Neutrophil (primary cell): ENCODE data around the gene ARFGEF2.

Experiments used
- H3K27ac ChIP-seq: fragments of 200-600 bp; sonication (generic); 2 replicates; pipeline ENCODE4 v1.5.1; 2016; ENCODE audit warnings: mild to moderate bottlenecking, moderate library complexity
- H3K27me3 ChIP-seq: fragments of 200-600 bp; sonication (generic); 2 replicates; pipeline ENCODE4 v1.6.0; 2016; ENCODE audit warnings: mild to moderate bottlenecking
- H3K36me3 ChIP-seq: fragments of 200-600 bp; sonication (generic); 2 replicates; pipeline ENCODE4 v1.5.1; 2017
- H3K4me1 ChIP-seq, 2 experiments: fragments of 200-600 bp in 1 of 2; sonication (generic) in 1 of 2; 1 replicate in 1 of 2; 2 replicates in 1 of 2; pipeline versions ENCODE4 v1.5.1 to v1.6.1; 2013 to 2016; ENCODE audit warnings: low read depth in 1 of 2, low read length in 1 of 2, mild to moderate bottlenecking in 1 of 2, moderate library complexity in 1 of 2; ENCODE audit not compliant: control insufficient read depth in 1 of 2, insufficient read depth in 1 of 2
- H3K4me3 ChIP-seq, 2 experiments: fragments of 200-600 bp in 1 of 2; sonication (generic) in 1 of 2; 1 replicate in 1 of 2; 2 replicates in 1 of 2; pipeline ENCODE4 v1.5.1; 2013 to 2016; ENCODE audit warnings: low read depth in 1 of 2, low read length in 1 of 2, mild to moderate bottlenecking in 1 of 2, moderate library complexity in 1 of 2
- H3K9me3 ChIP-seq: fragments of 200-600 bp; sonication (generic); 2 replicates; pipeline ENCODE4 v1.5.1; 2016
- TF ChIP-seq, protein P1 (sequence below): fragments of 200-600 bp; sonication (generic); IDR thresholded peaks from 2 replicates; pipeline ENCODE4 v1.5.1; 2016; ENCODE audit warnings: antibody characterized with exemption

Gene ARFGEF2

DNA sequence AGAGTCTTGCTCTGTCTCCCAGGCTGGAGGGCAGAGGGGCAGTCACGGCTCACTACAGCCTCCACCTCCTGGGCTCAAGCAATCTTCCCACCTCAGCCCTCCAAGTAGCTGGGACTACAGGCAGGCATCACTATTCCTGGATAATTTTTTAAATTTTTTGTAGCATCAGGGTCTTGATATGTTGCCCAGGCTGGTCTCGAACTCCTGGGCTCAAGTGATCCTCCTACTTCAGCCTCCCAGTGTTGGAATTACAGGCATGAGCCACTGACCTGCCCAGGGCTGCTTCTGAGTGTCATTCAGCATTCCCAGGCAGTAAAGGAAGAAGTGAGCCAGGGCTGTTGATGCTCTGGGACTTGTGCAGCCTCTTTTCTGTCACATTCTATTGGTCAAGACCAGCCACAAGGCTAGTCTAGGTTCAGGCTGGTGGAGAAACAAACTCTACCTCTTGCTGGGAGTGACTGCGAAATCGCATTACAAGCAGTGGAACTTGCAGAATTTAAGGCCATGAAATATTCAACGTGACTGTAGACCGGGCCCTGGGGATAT lies 2.1 kb upstream of the ARFGEF2 start:
- Histone ChIP-seq H3K4me1 (peaks cover 20 to 21% of the 10 kb centered on the region in 2 experiments), H3K27ac (no peak overlapping the region), H3K36me3 (no peaks in the 10 kb centered on the region), H3K27me3 (no peaks in the 10 kb centered on the region), H3K9me3 (no peaks in the 10 kb centered on the region), H3K4me3 (no peak overlapping the region)
- TF ChIP-seq, protein P1, sequence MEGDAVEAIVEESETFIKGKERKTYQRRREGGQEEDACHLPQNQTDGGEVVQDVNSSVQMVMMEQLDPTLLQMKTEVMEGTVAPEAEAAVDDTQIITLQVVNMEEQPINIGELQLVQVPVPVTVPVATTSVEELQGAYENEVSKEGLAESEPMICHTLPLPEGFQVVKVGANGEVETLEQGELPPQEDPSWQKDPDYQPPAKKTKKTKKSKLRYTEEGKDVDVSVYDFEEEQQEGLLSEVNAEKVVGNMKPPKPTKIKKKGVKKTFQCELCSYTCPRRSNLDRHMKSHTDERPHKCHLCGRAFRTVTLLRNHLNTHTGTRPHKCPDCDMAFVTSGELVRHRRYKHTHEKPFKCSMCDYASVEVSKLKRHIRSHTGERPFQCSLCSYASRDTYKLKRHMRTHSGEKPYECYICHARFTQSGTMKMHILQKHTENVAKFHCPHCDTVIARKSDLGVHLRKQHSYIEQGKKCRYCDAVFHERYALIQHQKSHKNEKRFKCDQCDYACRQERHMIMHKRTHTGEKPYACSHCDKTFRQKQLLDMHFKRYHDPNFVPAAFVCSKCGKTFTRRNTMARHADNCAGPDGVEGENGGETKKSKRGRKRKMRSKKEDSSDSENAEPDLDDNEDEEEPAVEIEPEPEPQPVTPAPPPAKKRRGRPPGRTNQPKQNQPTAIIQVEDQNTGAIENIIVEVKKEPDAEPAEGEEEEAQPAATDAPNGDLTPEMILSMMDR = no peak

DNA sequence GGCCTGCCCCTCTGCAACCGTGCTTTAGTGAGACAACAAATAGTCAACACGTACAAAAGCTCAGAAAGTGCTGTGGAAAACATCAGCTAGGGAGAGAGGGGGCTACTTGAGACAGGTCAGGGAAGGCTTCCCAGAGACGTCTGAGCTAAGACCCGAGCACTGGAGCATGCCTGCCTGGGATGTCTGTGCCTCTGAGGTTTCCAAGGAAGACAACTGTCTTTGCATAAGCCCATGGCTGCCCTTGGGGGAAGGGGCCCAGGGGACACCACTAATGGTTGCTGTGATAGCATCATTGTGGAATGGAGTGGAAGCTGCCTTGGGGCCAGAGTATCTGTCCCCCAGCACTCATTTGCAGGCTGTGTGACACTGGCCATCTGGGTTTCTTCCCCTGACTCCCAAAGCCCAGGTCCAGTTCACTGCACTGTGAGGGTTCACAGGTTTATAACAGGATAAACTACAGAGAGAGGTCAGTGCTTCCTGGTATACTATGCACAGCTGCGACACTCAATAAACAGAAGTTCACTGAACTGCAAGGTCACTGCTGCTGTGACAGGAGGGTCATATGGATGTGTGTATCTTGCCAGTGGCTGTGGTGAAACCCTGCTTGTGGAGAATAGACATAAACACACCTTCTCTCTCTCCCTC lies 1.5 kb upstream of the ARFGEF2 start:
- Histone ChIP-seq H3K4me3 (no peak overlapping the region), H3K27me3 (no peaks in the 10 kb centered on the region), H3K9me3 (no peaks in the 10 kb centered on the region), H3K27ac (peak overlapping the region; percentile 94), H3K36me3 (no peaks in the 10 kb centered on the region), H3K4me1 (peaks cover 23 to 24% of the 10 kb centered on the region in 2 experiments)
- TF ChIP-seq, protein P1 = no peak

DNA sequence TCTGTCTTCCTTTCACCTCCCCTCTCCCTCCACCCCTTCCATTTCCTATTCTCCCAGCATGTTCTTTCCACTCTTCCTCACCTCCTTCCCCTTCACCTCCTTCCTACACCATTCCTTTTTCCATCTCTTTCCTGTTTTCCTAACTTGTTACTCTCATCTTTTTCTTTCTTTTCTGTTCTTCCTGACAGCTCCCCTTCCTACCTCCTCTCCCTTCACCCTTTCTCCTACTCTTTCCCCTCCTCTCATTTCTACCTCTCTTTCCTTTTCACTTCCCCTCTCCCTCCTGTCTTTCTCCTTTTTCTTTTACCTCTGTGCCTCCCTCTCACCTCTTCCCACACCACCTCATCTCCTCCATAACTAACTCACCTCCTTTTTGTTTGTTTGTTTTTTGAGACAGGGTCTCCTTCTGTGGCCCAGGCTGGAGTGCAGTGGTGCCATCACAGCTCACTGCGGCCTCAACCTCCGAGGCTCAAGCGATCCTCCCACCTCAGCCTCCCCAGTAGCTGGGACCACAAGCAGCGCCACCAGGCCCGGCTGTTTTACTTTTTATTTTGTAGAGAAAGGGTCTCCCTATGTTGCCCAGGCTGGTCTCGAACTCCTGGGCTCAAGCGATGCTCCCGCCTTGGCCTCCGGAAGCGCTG lies 864 bp upstream of the ARFGEF2 start:
- H3K4me1 ChIP-seq = peaks cover 23 to 24% of the 10 kb centered on the region in 2 experiments
- no peaks in the 10 kb centered on the region for H3K9me3 ChIP-seq
- TF ChIP-seq, protein P1 = no peak
- no peaks in the 10 kb centered on the region for H3K36me3 ChIP-seq
- H3K4me3 ChIP-seq = peak overlapping the region; percentile 86 to 93
- no peaks in the 10 kb centered on the region for H3K27me3 ChIP-seq
- H3K27ac ChIP-seq = peak overlapping the region; percentile 94

DNA sequence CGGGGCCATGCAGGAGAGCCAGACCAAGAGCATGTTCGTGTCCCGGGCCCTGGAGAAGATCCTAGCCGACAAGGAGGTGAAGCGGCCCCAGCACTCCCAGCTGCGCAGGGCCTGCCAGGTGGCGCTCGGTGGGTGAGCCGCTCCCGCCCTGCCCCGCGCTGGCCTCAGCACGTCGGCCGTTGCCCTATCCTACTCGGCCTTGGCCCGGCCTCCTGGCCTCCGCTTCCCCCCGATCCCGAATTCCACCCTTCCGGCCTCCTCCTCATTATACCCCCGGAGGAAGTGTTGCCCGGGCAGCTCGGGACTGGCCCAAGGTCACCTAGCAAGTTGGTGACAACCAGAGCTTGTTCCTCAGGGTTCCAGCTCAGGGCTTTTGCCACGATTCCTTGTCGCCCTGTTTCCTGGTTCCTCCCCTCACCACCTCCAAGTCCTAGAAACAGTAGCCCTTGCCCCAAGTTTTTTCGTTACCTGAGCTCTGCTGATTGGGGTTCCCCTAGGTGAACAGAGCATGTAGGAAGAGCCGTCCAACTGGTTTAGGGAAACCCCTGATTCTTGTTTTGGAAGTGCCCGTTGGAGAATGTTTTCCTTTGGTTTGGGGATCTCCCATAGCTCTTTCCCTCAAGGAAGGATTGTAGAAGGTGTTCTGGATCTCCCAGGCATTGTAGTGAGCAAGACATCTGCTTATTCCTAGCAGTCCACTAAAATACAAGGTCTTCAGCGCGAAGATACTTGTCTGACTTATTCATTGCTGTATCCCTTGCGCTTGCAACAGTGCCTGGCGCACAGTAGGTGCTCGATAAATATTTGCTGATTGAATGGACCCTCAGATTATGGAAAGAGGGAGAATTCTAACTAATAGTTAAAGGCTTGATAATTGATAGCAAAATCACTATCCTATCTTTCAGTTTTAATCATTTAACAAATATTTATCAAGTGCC lies 641 bp downstream of the ARFGEF2 start:
- peak overlapping the region; percentile 94 for H3K27ac ChIP-seq
- H3K36me3 ChIP-seq = no peaks in the 10 kb centered on the region
- H3K4me1 ChIP-seq = peaks cover 24 to 28% of the 10 kb centered on the region in 2 experiments
- H3K9me3 ChIP-seq = no peaks in the 10 kb centered on the region
- TF ChIP-seq, protein P1 = peak; percentile 5
- peak overlapping the region; percentile 86 to 93 for H3K4me3 ChIP-seq
- H3K27me3 ChIP-seq = no peaks in the 10 kb centered on the region

DNA sequence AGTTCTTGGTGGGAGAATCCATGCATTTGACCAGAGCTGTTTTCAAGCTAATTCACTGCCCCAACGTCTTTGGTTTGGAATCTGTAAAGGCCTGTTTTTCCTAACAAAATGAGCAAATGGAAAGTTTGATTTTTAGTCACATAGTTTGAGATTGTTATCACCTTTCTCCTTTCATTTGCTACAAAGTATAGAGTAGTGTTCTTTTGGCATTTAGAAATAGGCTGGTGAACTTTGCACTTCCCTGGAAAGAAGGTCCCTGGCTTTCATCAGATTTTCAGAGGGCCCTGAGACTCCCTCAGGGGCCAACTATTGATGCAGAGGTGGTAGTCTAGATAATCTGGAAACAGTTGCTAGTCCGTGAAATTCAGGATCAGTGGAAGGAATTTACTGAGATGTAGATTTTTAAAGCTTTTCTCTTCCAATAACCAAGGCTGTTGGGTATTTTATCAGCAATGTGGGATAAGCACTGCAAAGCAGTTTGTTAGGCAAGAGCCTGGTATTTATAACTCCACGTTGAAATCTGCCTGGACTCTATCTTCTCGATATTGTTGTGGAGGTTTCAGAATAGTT lies 1.7 kb downstream of the ARFGEF2 start:
- TF ChIP-seq, protein P1 = no peak
- no peak overlapping the region for H3K27ac ChIP-seq
- no peaks in the 10 kb centered on the region for H3K9me3 ChIP-seq
- H3K4me1 ChIP-seq = peaks cover 24 to 28% of the 10 kb centered on the region in 2 experiments
- H3K27me3 ChIP-seq = no peaks in the 10 kb centered on the region
- H3K36me3 ChIP-seq = no peaks in the 10 kb centered on the region
- no peak overlapping the region for H3K4me3 ChIP-seq
